ENCODE data around the gene LAMA2.

DNA sequence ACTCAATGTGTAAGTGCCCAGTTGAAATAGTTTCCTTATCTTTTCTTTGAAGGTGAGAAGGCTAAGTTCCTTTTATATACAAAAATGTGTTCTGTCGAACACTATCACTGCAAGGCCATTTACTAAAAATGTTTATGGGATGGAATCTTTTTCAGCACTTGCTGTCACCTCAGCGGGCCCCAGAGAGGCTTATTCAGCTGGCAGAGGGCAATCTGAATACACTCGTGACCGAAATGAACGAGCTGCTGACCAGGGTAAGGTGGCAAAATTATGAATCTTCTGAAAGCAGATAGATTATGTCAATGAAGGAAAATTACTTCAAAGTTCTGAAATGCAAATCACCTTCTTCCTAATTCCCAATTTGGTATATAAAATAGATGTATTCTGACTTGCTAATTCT, 486.8 kb downstream of the LAMA2 start:
- TF ChIP-seq, protein P1, sequence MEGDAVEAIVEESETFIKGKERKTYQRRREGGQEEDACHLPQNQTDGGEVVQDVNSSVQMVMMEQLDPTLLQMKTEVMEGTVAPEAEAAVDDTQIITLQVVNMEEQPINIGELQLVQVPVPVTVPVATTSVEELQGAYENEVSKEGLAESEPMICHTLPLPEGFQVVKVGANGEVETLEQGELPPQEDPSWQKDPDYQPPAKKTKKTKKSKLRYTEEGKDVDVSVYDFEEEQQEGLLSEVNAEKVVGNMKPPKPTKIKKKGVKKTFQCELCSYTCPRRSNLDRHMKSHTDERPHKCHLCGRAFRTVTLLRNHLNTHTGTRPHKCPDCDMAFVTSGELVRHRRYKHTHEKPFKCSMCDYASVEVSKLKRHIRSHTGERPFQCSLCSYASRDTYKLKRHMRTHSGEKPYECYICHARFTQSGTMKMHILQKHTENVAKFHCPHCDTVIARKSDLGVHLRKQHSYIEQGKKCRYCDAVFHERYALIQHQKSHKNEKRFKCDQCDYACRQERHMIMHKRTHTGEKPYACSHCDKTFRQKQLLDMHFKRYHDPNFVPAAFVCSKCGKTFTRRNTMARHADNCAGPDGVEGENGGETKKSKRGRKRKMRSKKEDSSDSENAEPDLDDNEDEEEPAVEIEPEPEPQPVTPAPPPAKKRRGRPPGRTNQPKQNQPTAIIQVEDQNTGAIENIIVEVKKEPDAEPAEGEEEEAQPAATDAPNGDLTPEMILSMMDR (IDR thresholded peaks at IDR 0.05) = no peak
- no peak for TF ChIP-seq POLR2A (IDR thresholded peaks at IDR 0.05)
